Measurements from ENCODE around the gene HS3ST6.
"Not testable (repeated sequence)": the region's sequence is repeated elsewhere in the genome, so short reads cannot be mapped to it uniquely, and the experiment has no call there.

HS3ST6 gene

GRCh38 chr16:1946495-1947368 lies 28.5 kb upstream of the HS3ST6 start:
- no peak for DNase-seq (ENCODE audit: low read depth, low spot score)

- no peak for DNase-seq (ENCODE audit: low read depth, low spot score)
These were observed 27.6 kb upstream of the HS3ST6 start for GRCh38 chr16:1945559-1946391.

DNA sequence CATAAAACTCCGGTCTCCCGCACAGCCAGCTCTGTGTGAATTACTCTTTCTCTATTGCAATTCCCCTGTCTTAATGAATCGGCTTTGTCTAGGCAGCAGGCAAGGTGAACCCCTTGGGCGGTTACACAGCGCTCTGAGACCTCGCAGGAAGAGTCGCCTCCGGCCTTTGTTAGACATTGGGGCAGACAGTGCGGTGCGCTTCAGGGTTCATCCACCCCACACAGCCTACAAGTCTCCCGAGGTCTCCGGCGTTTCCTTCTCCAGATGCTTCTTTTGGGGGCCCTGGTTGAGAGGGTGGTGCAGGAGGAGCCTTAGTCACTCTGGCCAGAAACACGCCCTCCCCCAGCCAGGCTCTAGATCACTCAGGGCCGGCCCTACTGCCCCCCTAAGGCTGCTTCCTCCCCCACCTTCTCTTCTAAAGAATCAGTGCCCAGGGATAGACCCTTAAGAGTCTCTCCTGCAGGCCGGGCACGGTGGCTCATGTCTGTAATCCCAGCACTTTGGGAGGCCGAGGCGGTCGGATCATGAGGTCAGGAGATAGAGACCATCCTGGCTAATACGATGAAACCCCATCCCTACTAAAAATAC lies 26.5 kb upstream of the HS3ST6 start:
- no peak for DNase-seq (ENCODE audit: low read depth, low spot score)

DNA sequence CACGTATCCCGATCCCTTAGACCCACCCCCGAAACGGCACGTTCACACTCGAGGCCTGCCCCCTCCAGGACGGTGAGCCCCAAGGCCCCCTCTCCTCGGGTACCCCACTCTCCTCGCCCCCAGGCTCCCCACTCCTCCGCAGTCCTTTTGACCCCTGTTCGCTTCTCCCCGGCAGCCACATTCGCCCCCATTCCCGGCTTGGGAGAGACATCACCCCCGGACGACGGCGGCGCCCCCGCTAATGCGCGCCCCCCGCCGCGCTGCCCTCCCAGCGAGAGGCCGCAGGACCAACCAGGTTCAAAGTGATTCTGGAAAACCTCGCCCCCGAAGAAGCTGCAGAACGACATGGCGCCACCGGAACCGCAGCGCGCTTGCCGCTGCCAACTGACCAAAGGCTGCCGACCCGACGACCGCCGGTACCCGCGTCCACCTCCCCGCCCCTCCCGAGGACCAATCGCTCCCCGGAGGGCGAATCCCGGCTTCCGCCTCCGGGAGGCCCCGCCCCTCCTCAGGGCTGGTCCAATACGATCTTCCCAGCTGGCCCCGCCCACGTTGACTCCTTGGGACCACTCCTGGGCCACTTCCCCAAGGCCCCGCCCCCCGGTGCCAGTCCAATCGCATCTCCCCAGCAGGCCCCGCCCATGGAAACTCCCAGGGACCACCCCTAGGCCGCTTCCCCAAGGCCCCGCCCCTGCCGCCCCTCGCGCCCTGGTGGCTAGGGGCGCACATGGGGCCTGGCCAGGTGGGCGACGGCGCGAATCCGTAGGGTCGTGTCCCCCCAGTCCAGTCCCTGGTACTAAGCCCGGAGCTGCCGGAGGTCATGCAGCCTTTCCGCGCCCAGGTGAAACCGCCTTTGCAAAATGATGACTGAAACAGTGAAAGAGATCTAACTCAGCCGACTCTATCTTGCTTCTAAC lies 24.9 kb upstream of the HS3ST6 start, which contains the start of gene MSRB1:
MSRB1 (minus strand) TSS at position 390 of the 917 bp plus-strand sequence; CDS start at position 347, 43 bp downstream.
- DNase-seq (ENCODE audit: low read depth, low spot score): peak; percentile 100

GRCh38 chr16:1942047-1942809 lies 24.0 kb upstream of the HS3ST6 start:
- peak; percentile 38 for DNase-seq (ENCODE audit: low read depth, low spot score)

- DNase-seq (ENCODE audit: low read depth, low spot score): peak; percentile 87
These were observed 23.2 kb upstream of the HS3ST6 start for GRCh38 chr16:1941162-1942046.

GRCh38 chr16:1940273-1941161 lies 22.3 kb upstream of the HS3ST6 start:
- no peak for DNase-seq (ENCODE audit: low read depth, low spot score)

DNA sequence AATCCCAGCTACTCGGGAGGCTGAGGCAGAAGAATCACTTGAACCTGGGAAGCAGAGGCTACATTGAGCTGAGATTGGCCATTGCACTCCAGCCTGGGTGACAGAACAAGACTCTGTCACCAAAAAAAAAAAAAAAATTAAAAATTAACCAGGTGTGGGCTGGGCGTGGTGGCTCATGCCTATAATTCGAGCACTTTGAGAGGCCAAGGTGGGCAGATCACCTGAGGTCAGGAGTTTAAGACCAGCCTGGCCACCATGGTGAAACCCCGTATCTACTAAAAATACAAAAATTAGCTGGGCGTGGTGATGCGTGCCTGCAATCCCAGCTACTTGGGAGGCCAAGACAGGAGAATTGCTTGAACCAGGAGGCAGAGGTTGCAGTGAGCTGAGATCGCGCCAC lies 21.6 kb upstream of the HS3ST6 start:
- not testable (repeated sequence) for DNase-seq (ENCODE audit: low read depth, low spot score)

DNA sequence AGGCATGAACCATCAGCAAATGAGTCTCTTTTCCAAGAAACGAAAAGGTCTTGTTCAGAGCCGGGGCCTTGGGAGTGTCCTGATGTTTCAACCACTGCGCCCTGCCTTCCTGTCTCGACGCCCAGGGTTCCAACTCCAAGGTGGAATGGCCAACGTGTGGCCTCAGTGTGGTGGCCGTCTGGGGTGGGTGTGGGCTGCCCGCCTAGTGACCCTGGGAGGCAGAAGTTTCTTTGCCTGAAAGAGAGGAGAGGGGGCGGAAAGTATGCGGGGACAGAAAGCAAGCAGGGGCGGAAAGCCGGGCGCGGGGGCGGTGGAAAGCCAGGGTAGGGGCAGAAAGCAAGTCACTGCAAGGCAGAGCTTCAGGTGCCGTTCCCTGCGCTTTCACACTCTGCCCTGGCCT lies 20.7 kb upstream of the HS3ST6 start:
- DNase-seq (ENCODE audit: low read depth, low spot score): no peak

DNA sequence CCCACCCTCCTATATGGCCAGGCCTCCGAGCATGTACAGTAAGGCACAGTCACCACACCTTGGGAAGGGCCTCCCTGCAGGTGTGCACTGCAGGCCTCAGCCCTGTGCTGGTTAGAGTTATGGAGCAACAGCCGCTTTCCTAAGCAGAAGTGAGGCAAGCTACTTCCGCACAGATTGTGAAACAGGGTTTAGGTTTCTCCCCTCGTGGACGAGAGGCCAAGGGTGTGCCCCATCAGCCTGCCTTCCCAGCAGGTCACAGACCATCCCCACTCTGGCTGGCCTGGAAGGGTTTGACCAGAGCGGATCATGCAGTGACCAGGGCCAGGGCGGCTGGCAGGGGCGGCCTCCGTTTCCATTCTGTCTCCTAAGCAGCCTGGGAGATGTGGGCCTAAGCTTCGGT lies 20.1 kb upstream of the HS3ST6 start:
- no peak for DNase-seq (ENCODE audit: low read depth, low spot score)

- DNase-seq (ENCODE audit: low read depth, low spot score): no peak
These were observed 18.8 kb upstream of the HS3ST6 start for GRCh38 chr16:1936945-1937479.

GRCh38 chr16:1933097-1933661 lies 15.0 kb upstream of the HS3ST6 start:
- DNase-seq (ENCODE audit: low read depth, low spot score): no peak

DNA sequence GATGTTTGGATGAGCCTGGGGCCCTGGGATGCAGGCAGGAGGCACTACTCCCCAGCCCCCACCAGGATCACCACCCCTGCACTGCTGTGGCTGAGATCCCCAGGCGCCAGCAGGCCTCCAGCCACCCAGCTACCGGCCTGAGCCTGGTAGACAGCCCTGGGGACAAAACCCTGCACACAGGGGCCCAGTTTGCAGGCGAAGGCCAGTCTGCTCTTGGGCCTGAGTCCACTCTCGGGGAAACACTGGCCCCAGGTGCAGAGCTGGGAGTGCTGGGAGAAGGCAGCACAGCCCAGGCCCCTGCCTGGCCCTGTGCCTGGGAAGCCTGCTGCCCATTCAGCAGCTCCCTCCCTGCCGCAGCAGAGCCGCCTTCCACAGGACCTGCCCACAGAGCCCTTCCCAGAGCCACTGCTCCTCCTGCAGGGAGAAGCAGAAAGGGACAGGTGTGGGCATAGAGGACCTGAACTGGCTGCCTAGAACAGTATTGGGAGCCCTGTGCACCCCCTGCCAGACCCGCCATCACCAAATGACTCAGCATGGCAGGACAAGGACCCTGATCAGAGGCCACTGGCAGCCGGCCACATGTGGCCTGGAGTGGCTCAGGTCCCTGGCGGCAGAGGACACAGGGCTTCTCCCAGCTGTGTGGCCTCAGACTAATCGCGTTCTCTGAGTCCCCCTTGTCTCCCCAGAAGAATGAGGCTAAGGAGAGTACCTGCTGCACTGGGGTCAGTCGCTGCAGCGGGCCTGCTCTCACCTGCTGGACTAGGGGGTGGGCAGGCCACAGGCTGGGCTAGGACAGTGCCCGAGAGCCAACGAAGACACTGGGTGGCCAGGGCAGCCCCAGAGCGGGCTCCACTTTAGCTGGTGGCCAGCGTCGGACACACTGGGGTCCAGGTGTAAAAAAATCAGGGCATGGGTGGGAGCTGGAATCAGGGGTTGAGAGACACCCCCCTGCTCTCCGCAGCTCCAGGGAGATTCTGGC lies 14.1 kb upstream of the HS3ST6 start:
- peak; percentile 62 for DNase-seq (ENCODE audit: low read depth, low spot score)

GRCh38 chr16:1930338-1930720 lies 12.1 kb upstream of the HS3ST6 start:
- DNase-seq (ENCODE audit: low read depth, low spot score): no peak

DNA sequence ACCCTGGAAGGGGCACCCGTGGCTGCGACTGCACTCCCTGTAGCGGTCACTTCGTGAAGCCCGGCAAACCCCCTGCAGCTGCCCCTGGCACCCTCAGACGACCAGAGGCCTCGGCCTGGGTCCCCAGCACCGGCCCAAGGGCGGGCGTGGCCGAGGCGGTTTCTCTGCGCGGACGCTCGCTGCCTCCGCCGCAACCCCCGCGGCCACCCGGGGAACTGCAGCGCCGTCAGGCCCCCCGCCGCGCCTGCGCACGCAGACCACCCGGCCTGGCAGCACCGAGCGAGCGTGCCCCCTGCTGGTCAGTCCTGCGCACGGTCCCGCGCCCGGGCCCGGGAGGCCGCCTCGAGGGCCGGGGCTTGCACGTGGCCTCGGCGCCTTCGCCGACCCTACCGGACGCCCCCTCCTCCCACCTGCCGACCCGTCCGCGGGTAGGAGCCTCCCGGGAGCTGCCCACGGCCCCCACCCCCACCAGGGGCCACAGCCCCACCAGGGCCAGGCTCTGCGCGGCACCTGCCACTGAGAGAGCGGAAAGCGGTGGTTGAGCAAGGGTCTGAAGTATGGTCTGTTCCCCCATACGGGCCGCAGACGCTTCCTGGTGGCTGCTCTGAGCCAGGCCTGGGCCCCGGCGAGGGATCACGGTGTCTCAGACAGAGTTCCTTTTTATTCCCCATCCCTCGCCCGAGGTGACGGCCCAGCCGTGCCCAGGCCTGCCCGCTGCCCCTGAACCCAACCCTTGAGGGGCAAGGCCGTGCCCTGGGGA lies 11.5 kb upstream of the HS3ST6 start:
- DNase-seq (ENCODE audit: low read depth, low spot score): peak; percentile 96

DNA sequence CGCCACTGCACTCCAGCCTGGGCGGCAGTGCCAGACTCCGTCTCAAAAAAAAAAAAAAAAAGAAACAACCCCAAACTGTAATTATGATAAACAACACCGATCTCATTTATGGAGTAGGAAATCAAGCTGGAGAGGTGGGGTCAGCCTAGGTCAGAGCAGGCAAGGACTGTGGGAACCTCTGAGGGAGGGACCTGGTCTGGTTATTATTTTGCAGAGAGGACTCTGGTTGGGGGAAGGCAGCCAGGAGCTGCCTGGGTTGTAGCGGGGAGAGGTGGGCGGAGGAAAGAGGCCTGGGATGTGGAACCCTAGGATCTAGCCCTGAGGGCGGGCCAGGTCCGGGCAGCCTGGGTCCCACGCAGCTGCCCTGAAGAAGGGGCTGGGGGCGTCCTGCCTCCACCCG lies 10.9 kb upstream of the HS3ST6 start:
- DNase-seq (ENCODE audit: low read depth, low spot score): peak; percentile 40
